SK-N-SH (cell line): ENCODE data around the gene UAP1L1. TPM values are rescaled to one million over a fixed set of nuclear protein-coding genes. Genes with fewer than 3 reads are reported as not detected.

Experiments used
- CTCF ChIA-PET: fragments of 300-600, 350-600 bp; formaldehyde crosslinking; extraction: SDS; loops from one replicate; lab custom pipeline; 2021; lab: Yijun Ruan, JAX
- POLR2A ChIA-PET: fragments of 350-600 bp; sonication (Branson Sonifier 250); formaldehyde crosslinking; extraction: SDS; loops from one replicate; lab custom pipeline; 2020; ENCODE audit warnings: antibody characterized with exemption, inconsistent platforms; lab: Yijun Ruan, JAX
- DNase-seq: peaks from one replicate; pipeline ENCODE4 v3.0.0; 2012
- H2AFZ ChIP-seq: fragments of 200-600 bp; sonication (generic); 2 replicates; pipeline ENCODE4 v1.8.1; 2016; ENCODE audit warnings: antibody characterized with exemption, mild to moderate bottlenecking, low read depth
- H3F3A ChIP-seq: fragments of 200-600 bp; sonication (generic); replicated peaks from 2 replicates; pipeline ENCODE3; 2016; ENCODE audit warnings: antibody characterized with exemption, mild to moderate bottlenecking; ENCODE audit not compliant: insufficient read depth
- H3K27ac ChIP-seq, 2 experiments: fragments of 200-500 bp in 1 of 2; fragments of 200-600 bp in 1 of 2; sonication (Bioruptor generic) in 1 of 2; sonication (generic), shearing (Covaris generic) in 1 of 2; 2 replicates each; pipeline versions ENCODE4 v1.5.1 to v1.6.1; 2014 to 2016; ENCODE audit warnings: low read depth in 2 of 2, inconsistent platforms in 1 of 2, low read length in 1 of 2, mild to moderate bottlenecking in 1 of 2, mixed read lengths in 1 of 2
- H3K27me3 ChIP-seq: fragments of 200-600 bp; sonication (generic), shearing (Covaris generic); 2 replicates; pipeline ENCODE4 v1.6.1; 2016; ENCODE audit warnings: mixed run types; ENCODE audit not compliant: insufficient read depth
- H3K36me3 ChIP-seq, 2 experiments: fragments of 200-500 bp in 1 of 2; fragments of 200-600 bp in 1 of 2; sonication (Bioruptor generic) in 1 of 2; sonication (generic) in 1 of 2; replicated peaks in 1 of 2; 2 replicates each; pipeline versions ENCODE3 to v1.5.1; 2014 to 2016; ENCODE audit warnings: low read length in 1 of 2, mild to moderate bottlenecking in 1 of 2; ENCODE audit not compliant: insufficient read depth in 2 of 2, control insufficient read depth in 1 of 2
- H3K4me1 ChIP-seq, 2 experiments: fragments of 200-500 bp in 1 of 2; fragments of 200-600 bp in 1 of 2; sonication (Bioruptor generic) in 1 of 2; sonication (generic), shearing (Covaris generic) in 1 of 2; 2 replicates each; pipeline versions ENCODE4 v1.5.1 to v1.6.1; 2014 to 2016; ENCODE audit warnings: low read depth in 1 of 2, low read length in 1 of 2, mixed run types in 1 of 2; ENCODE audit not compliant: insufficient read depth in 2 of 2, control insufficient read depth in 1 of 2
- H3K4me2 ChIP-seq: fragments of 200-600 bp; sonication (generic), shearing (Covaris generic); 2 replicates; pipeline ENCODE4 v1.6.1; 2017; ENCODE audit warnings: mixed run types
- H3K4me3 ChIP-seq, 2 experiments: fragments of 200-500 bp in 1 of 2; fragments of 200-600 bp in 1 of 2; sonication (Bioruptor generic) in 1 of 2; sonication (generic), shearing (Covaris generic) in 1 of 2; 2 replicates each; pipeline versions ENCODE4 v1.5.1 to v1.8.1; 2014 to 2016; ENCODE audit warnings: low read depth in 2 of 2, inconsistent platforms in 1 of 2, low read length in 1 of 2, mild to moderate bottlenecking in 1 of 2, mixed read lengths in 1 of 2, moderate library complexity in 1 of 2
- H3K79me2 ChIP-seq: fragments of 200-600 bp; sonication (generic); 2 replicates; pipeline ENCODE4 v1.8.1; 2017; ENCODE audit warnings: mild to moderate bottlenecking; ENCODE audit not compliant: insufficient read depth
- H3K9ac ChIP-seq: fragments of 200-600 bp; sonication (generic); 2 replicates; pipeline ENCODE4 v1.6.1; 2017; ENCODE audit warnings: mixed run types
- H3K9me2 ChIP-seq: fragments of 200-600 bp; sonication (generic); 2 replicates; pipeline ENCODE4 v1.6.1; 2017; ENCODE audit warnings: mixed run types
- H3K9me3 ChIP-seq: fragments of 200-600 bp; sonication (generic); 2 replicates; pipeline ENCODE4 v1.6.1; 2017; ENCODE audit warnings: mixed run types, mild to moderate bottlenecking, moderate library complexity
- H4K20me1 ChIP-seq: fragments of 200-600 bp; sonication (generic); 2 replicates; pipeline ENCODE4 v1.6.1; 2017; ENCODE audit warnings: mild to moderate bottlenecking, mixed run types; ENCODE audit not compliant: insufficient read depth
- CTCF ChIP-seq: fragments of 200-600 bp; sonication (generic); IDR thresholded peaks from 2 replicates; pipeline ENCODE4 v1.6.1; 2017; ENCODE audit warnings: antibody characterized with exemption, mild to moderate bottlenecking, moderate library complexity
- ELF1 ChIP-seq: IDR thresholded peaks from 2 replicates; pipeline ENCODE4 v1.4.0; 2012
- EP300 ChIP-seq, 2 experiments: IDR thresholded peaks; 2 replicates each; pipeline versions ENCODE4 v1.4.0 to v1.6.1; 2012; ENCODE audit warnings: borderline replicate concordance in 1 of 2, low read depth in 1 of 2, low read length in 1 of 2
- FOXM1 ChIP-seq: IDR thresholded peaks from 2 replicates; pipeline ENCODE4 v1.4.0; 2012; ENCODE audit warnings: low read depth, mild to moderate bottlenecking
- GABPA ChIP-seq: IDR thresholded peaks from 2 replicates; pipeline ENCODE4 v1.4.0; 2012; ENCODE audit warnings: low read depth, mild to moderate bottlenecking
- GATA2 ChIP-seq: sonication (generic); formaldehyde crosslinking; IDR thresholded peaks from 2 replicates; pipeline ENCODE4 v1.5.0; 2020; ENCODE audit warnings: mild to moderate bottlenecking, missing genetic modification reagents
- MAX ChIP-seq: IDR thresholded peaks from 2 replicates; pipeline ENCODE4 v1.4.0; 2012; ENCODE audit warnings: low read depth
- MXI1 ChIP-seq: IDR thresholded peaks from 2 replicates; pipeline ENCODE4 v1.6.1; 2012; ENCODE audit warnings: mild to moderate bottlenecking, low read depth, low read length, improper control_type of control experiment
- NRF1 ChIP-seq: IDR thresholded peaks from 2 replicates; pipeline ENCODE4 v1.6.1; 2012; ENCODE audit warnings: low read depth, mild to moderate bottlenecking, low read length
- POLR2AphosphoS5 ChIP-seq: IDR thresholded peaks from 2 replicates; pipeline ENCODE4 v1.6.1; 2012; ENCODE audit warnings: low read depth, low read length
- RAD21 ChIP-seq: IDR thresholded peaks from 2 replicates; pipeline ENCODE4 v1.6.1; 2012; ENCODE audit warnings: mild to moderate bottlenecking, low read length
- RCOR1 ChIP-seq: fragments of 150-350 bp; IDR thresholded peaks from 2 replicates; pipeline ENCODE4 v1.6.1; 2017; ENCODE audit warnings: antibody characterized with exemption, low read length
- RFX5 ChIP-seq: IDR thresholded peaks from 2 replicates; pipeline ENCODE4 v1.6.1; 2012; ENCODE audit warnings: mild to moderate bottlenecking, improper control_type of control experiment, low read length
- RXRA ChIP-seq: IDR thresholded peaks from 2 replicates; pipeline ENCODE4 v1.4.0; 2012; ENCODE audit warnings: low read depth, mild to moderate bottlenecking, borderline replicate concordance
- SIN3A ChIP-seq: IDR thresholded peaks from 2 replicates; pipeline ENCODE4 v1.6.1; 2012; ENCODE audit warnings: low read depth, mild to moderate bottlenecking, low read length, moderate library complexity, borderline replicate concordance
- SMC3 ChIP-seq: IDR thresholded peaks from 2 replicates; pipeline ENCODE4 v1.6.1; 2012; ENCODE audit warnings: low read depth, low read length, improper control_type of control experiment
- TEAD4 ChIP-seq: IDR thresholded peaks from 2 replicates; pipeline ENCODE4 v1.4.0; 2012; ENCODE audit warnings: mild to moderate bottlenecking, borderline replicate concordance; ENCODE audit not compliant: insufficient read depth
- YY1 ChIP-seq: IDR thresholded peaks from 2 replicates; pipeline ENCODE4 v1.4.0; 2012; ENCODE audit warnings: low read depth, mild to moderate bottlenecking
- ZBTB33 ChIP-seq: IDR thresholded peaks from 2 replicates; pipeline ENCODE4 v1.4.0; 2012; ENCODE audit warnings: low read depth, borderline replicate concordance
- WGBS: methylation state at CpG from one replicate; pipeline ENCODE4 v1.1.6; 2017; ENCODE audit warnings: low lambda C conversion rate; 5-methylcytosine and 5-hydroxymethylcytosine counted together
- polyA plus RNA-seq, 3 experiments: library from polyadenylated mRNA; depleted of rRNA; stranded (reverse); fragments of >200 nt; gene quantifications; 2 replicates each; pipeline ENCODE4 v1.2.3, GENCODE V29; 2012

Gene UAP1L1
- polyA plus RNA-seq, 1 of the 3 experiments (the other 2 are of a cell fraction): 5.6 TPM

GRCh38 chr9:137087409-137087925, 10.2 kb downstream of the UAP1L1 start:
- ChIA-PET POLR2A (interaction anchor here (0.6 to 2.1 kb wide), 6 partner anchors 17 to 309 kb away, joined by 3 to 21 read pairs (median 6); partner anchors contain the start of genes NPDC1, RNF208, SAPCD2 and TUBB4B), CTCF (interaction anchor here (0.7 to 3.5 kb wide), 13 partner anchors 8 to 149 kb away, joined by 3 to 18 read pairs (median 5); partner anchors contain the start of genes NPDC1, RNF224 and SAPCD2)
- Histone ChIP-seq H3K27me3 (no peaks in the 10 kb centered on the region), H3K36me3 (peaks cover 9 to 12% of the 10 kb centered on the region in 2 experiments), H3K4me2 (peak overlapping the region; percentile 99), H2AFZ (peak overlapping the region; percentile 69; the same call in 1 of the 2 replicates), H3K27ac (peak overlapping the region; percentile 57 to 88; a peak in 3 of 4 replicates), H3F3A (peaks cover 18% of the 10 kb centered on the region), H3K9me3 (no peaks in the 10 kb centered on the region), H3K4me3 (peak overlapping the region; percentile 80 to 93), H3K4me1 (peaks cover 13 to 21% of the 10 kb centered on the region in 2 experiments), H3K9ac (peak overlapping the region; percentile 79), H3K79me2 (peaks cover 18% of the 10 kb centered on the region; the same call in 1 of the 2 replicates), H4K20me1 (no peaks in the 10 kb centered on the region), H3K9me2 (no peaks in the 10 kb centered on the region)
- peak; percentile 67 for DNase-seq
- WGBS: 25% methylated on average over 8 of the region's 22 CpGs
- TF ChIP-seq POLR2AphosphoS5 (no peak), GABPA (peak; percentile 34; the same call in 1 of the 2 replicates)

- Histone ChIP-seq H3K9ac (no peak overlapping the region), H4K20me1 (no peaks in the 10 kb centered on the region), H3K4me3 (peak overlapping the region in 1 of 2 experiments; percentile 80; a peak in 1 of 4 replicates), H3K27ac (no peak overlapping the region), H3K79me2 (peaks cover 18% of the 10 kb centered on the region; the same call in 1 of the 2 replicates), H3K27me3 (no peaks in the 10 kb centered on the region), H3K4me2 (peak overlapping the region; percentile 99), H3K9me3 (no peaks in the 10 kb centered on the region), H3K4me1 (peaks cover 13 to 21% of the 10 kb centered on the region in 2 experiments), H3K9me2 (no peaks in the 10 kb centered on the region), H2AFZ (no peak overlapping the region), H3K36me3 (peaks cover 14% of the 10 kb centered on the region in 2 experiments), H3F3A (peaks cover 12% of the 10 kb centered on the region)
- no peak for DNase-seq
- ChIA-PET POLR2A (no interaction called here), CTCF (interaction anchor here (0.8 to 3.5 kb wide), 7 partner anchors 20 to 149 kb away, joined by 3 to 18 read pairs (median 5); partner anchors contain the start of genes NPDC1 and RNF224)
- 88% methylated on average over 5 of the region's 5 CpGs for WGBS
- TF ChIP-seq GABPA: no peak
- TF ChIP-seq FOXM1: no peak
- no peak for TF ChIP-seq CTCF
- TF ChIP-seq RFX5: no peak
- TF ChIP-seq SIN3A: no peak
- no peak for TF ChIP-seq ZBTB33
- no peak for TF ChIP-seq EP300 (IDR thresholded peaks at IDR 0.05; ENCODE audit: borderline replicate concordance in 1 of 2, low read depth in 1 of 2, low read length in 1 of 2)
- no peak for TF ChIP-seq ELF1
- no peak for TF ChIP-seq RXRA
- no peak for TF ChIP-seq MXI1
- TF ChIP-seq NRF1: no peak
- TF ChIP-seq GATA2 (CRISPR knock-in tag): no peak
- TF ChIP-seq RAD21: no peak
- TF ChIP-seq TEAD4: no peak
- TF ChIP-seq YY1: no peak
- no peak for TF ChIP-seq RCOR1
- no peak for TF ChIP-seq SMC3
- TF ChIP-seq MAX: no peak
Measured at GRCh38 chr9:137088121-137088520, 10.8 kb downstream of the UAP1L1 start.
